H9 (cell line): ENCODE results near the gene PTPRQ. TPM values are rescaled to one million over a fixed set of nuclear protein-coding genes. Genes with fewer than 3 reads are reported as not detected.

ENCODE experiments used
- DNase-seq: peaks from one replicate; pipeline ENCODE4 v3.0.0-alpha.2; 2017
- H2AFZ ChIP-seq: one replicate; pipeline ENCODE4 v1.6.1; 2013; ENCODE audit warnings: mild to moderate bottlenecking, low read length, control low read depth, moderate library complexity
- H2AK5ac ChIP-seq: 2 replicates; pipeline ENCODE4 v1.6.1; 2013; ENCODE audit warnings: low read length, control low read depth, mixed read lengths; ENCODE audit not compliant: insufficient read length
- H2BK120ac ChIP-seq: one replicate; pipeline ENCODE4 v1.6.1; 2013; ENCODE audit warnings: low read depth, mild to moderate bottlenecking, low read length, control low read depth, inconsistent platforms; ENCODE audit not compliant: poor library complexity, severe bottlenecking
- H2BK12ac ChIP-seq: 2 replicates; pipeline ENCODE4 v1.6.1; 2013; ENCODE audit warnings: low read length, control low read depth, mixed read lengths, low read depth; ENCODE audit not compliant: insufficient read length
- H2BK15ac ChIP-seq: 2 replicates; pipeline ENCODE4 v1.6.1; 2013; ENCODE audit warnings: low read depth, low read length, control low read depth
- H2BK20ac ChIP-seq: one replicate; pipeline ENCODE4 v1.6.1; 2013; ENCODE audit warnings: low read depth, mild to moderate bottlenecking, low read length, control low read depth, inconsistent platforms; ENCODE audit not compliant: poor library complexity, severe bottlenecking
- H2BK5ac ChIP-seq: 2 replicates; pipeline ENCODE4 v1.6.1; 2013; ENCODE audit warnings: low read length, control low read depth, mixed read lengths; ENCODE audit not compliant: insufficient read length
- H3K14ac ChIP-seq: 2 replicates; pipeline ENCODE4 v1.6.1; 2013; ENCODE audit warnings: low read length, control low read depth; ENCODE audit not compliant: insufficient read depth
- H3K18ac ChIP-seq: 2 replicates; pipeline ENCODE4 v1.6.1; 2013; ENCODE audit warnings: low read depth, mild to moderate bottlenecking, mixed read lengths, low read length, control low read depth; ENCODE audit not compliant: insufficient read length
- H3K23ac ChIP-seq: 2 replicates; pipeline ENCODE4 v1.6.1; 2013; ENCODE audit warnings: low read length, control low read depth, mixed read lengths, low read depth; ENCODE audit not compliant: insufficient read length
- H3K23me2 ChIP-seq: 2 replicates; pipeline ENCODE4 v1.6.1; 2013; ENCODE audit warnings: low read depth, mild to moderate bottlenecking, mixed read lengths, low read length, control low read depth; ENCODE audit not compliant: insufficient read length, poor library complexity, severe bottlenecking
- H3K27ac ChIP-seq: 2 replicates; pipeline ENCODE4 v1.5.1; 2013; ENCODE audit warnings: low read length, control low read depth, mixed read lengths, low read depth; ENCODE audit not compliant: insufficient read length
- H3K27me3 ChIP-seq: 2 replicates; pipeline ENCODE4 v1.6.1; 2013; ENCODE audit warnings: low read length, control low read depth, inconsistent platforms; ENCODE audit not compliant: insufficient read depth
- H3K4ac ChIP-seq: 2 replicates; pipeline ENCODE4 v1.6.1; 2013; ENCODE audit warnings: low read depth, mild to moderate bottlenecking, control low read depth, inconsistent platforms, low read length, moderate library complexity
- H3K4me1 ChIP-seq: 2 replicates; pipeline ENCODE4 v1.6.1; 2013; ENCODE audit warnings: low read length, control low read depth, inconsistent platforms; ENCODE audit not compliant: insufficient read depth
- H3K4me2 ChIP-seq: 2 replicates; pipeline ENCODE4 v1.6.1; 2013; ENCODE audit warnings: low read length, control low read depth, mixed read lengths; ENCODE audit not compliant: insufficient read length, insufficient read depth
- H3K56ac ChIP-seq: 2 replicates; pipeline ENCODE4 v1.6.1; 2013; ENCODE audit warnings: low read depth, mild to moderate bottlenecking, mixed read lengths, low read length, control low read depth; ENCODE audit not compliant: insufficient read length
- H3K79me1 ChIP-seq: 2 replicates; pipeline ENCODE4 v1.6.1; 2013; ENCODE audit warnings: low read depth, mild to moderate bottlenecking, moderate library complexity, low read length, control low read depth, inconsistent platforms; ENCODE audit not compliant: insufficient read depth, poor library complexity, severe bottlenecking
- H3K79me2 ChIP-seq: 2 replicates; pipeline ENCODE4 v1.6.1; 2013; ENCODE audit warnings: low read length, control low read depth, inconsistent platforms; ENCODE audit not compliant: insufficient read depth
- H3K9ac ChIP-seq: 2 replicates; pipeline ENCODE4 v1.6.1; 2013; ENCODE audit warnings: low read length, control low read depth, mixed read lengths; ENCODE audit not compliant: insufficient read length; ENCODE audit errors: extremely low read depth
- H3K9me3 ChIP-seq: one replicate; pipeline ENCODE4 v1.6.1; 2013; ENCODE audit warnings: low read depth, low read length, inconsistent platforms; ENCODE audit not compliant: control insufficient read depth
- H3T11ph ChIP-seq: one replicate; pipeline ENCODE4 v1.6.1; 2013; ENCODE audit warnings: mild to moderate bottlenecking, low read length, control low read depth, inconsistent platforms
- H4K20me1 ChIP-seq: one replicate; pipeline ENCODE4 v1.6.1; 2013; ENCODE audit not compliant: control insufficient read depth, insufficient read length, insufficient read depth
- H4K5ac ChIP-seq: 2 replicates; pipeline ENCODE4 v1.6.1; 2013; ENCODE audit warnings: low read depth, mild to moderate bottlenecking, mixed read lengths, low read length, control low read depth; ENCODE audit not compliant: insufficient read length
- H4K8ac ChIP-seq: replicated peaks from 2 replicates; pipeline ENCODE4 v1.6.1; 2013; ENCODE audit warnings: low read length, control low read depth, mixed read lengths, low read depth; ENCODE audit not compliant: insufficient read length
- H4K91ac ChIP-seq: 2 replicates; pipeline ENCODE4 v1.6.1; 2013; ENCODE audit warnings: low read depth, mild to moderate bottlenecking, moderate library complexity, mixed read lengths, low read length, control low read depth; ENCODE audit not compliant: insufficient read length
- H3K27ac Mint-ChIP-seq, 3 experiments: 2 replicates in 2 of 3; 3 replicates in 1 of 3; pipeline ENCODE4 v1.8.0; 2020 to 2021; ENCODE audit warnings: mixed read lengths in 3 of 3, mild to moderate bottlenecking in 1 of 3, moderate library complexity in 1 of 3
- H3K27me3 Mint-ChIP-seq: 2 replicates; pipeline ENCODE4 v1.8.0; 2021; ENCODE audit warnings: low read depth, mild to moderate bottlenecking, moderate library complexity, mixed read lengths
- H3K36me3 Mint-ChIP-seq, 3 experiments: 2 replicates in 2 of 3; 3 replicates in 1 of 3; pipeline ENCODE4 v1.8.0; 2020 to 2021; ENCODE audit warnings: low read depth in 3 of 3, mixed read lengths in 3 of 3; ENCODE audit not compliant: insufficient read depth in 1 of 3
- H3K4me1 Mint-ChIP-seq, 2 experiments: 2 replicates each; pipeline ENCODE4 v1.8.0; 2020; ENCODE audit warnings: mixed read lengths in 2 of 2
- H3K4me3 Mint-ChIP-seq, 2 experiments: 2 replicates in 1 of 2; 3 replicates in 1 of 2; pipeline ENCODE4 v1.8.0; 2020 to 2021; ENCODE audit warnings: mild to moderate bottlenecking in 2 of 2, mixed read lengths in 2 of 2, moderate library complexity in 1 of 2
- H3K9me3 Mint-ChIP-seq, 2 experiments: 2 replicates in 1 of 2; 3 replicates in 1 of 2; pipeline ENCODE4 v1.8.0; 2020; ENCODE audit warnings: mild to moderate bottlenecking in 2 of 2, mixed read lengths in 2 of 2, moderate library complexity in 1 of 2
- CTCF ChIP-seq: fragments of 200-600 bp; sonication (generic); conservative IDR thresholded peaks from 3 replicates; pipeline ENCODE4 v1.8.0; 2021; ENCODE audit warnings: antibody characterized with exemption, mild to moderate bottlenecking
- WGBS: extraction: QIAGEN DNeasy Blood & Tissue Kit; methylation state at CpG from one replicate; pipeline ENCODE4 v1.1.7; 2013; ENCODE audit warnings: missing lambda C conversion rate, low lambda C conversion rate, mixed read lengths; ENCODE audit not compliant: insufficient read length; ENCODE audit errors: extremely low coverage; 5-methylcytosine and 5-hydroxymethylcytosine counted together
- total RNA-seq: library from RNA; stranded (reverse); gene quantifications from 2 replicates; pipeline ENCODE4 v1.2.1, GENCODE V29; 2021

PTPRQ gene
- total RNA-seq, 1 experiment from 2014 or later, result not detected

DNA sequence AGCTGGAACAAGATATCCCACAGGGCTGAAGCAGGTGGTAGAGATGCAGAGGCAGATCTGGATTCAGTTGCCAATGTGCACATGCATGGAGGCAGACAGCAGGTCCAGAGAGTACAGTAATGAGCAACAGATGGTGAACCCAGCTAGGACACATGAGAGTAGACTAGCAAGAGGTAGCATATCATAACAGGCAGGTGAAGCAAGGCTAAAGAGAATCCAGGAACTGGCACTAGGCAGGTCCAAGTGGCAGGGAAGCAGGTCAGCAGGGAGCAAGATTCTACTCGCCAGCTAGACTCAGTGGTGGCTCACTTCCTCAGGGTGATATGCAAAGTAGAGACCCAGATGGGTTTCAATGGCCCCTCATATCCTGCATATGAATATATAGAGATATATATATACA is 248.1 kb downstream of the PTPRQ start:
- Histone ChIP-seq H3K23ac (no peak overlapping the region), H3K18ac (no peak overlapping the region), H4K20me1 (no peaks in the 10 kb centered on the region), H4K8ac (no peak overlapping the region), H3K14ac (no peak overlapping the region), H4K5ac (no peak overlapping the region), H3T11ph (no peak overlapping the region), H3K4me2 (no peak overlapping the region), H3K27me3 (no peaks in the 10 kb centered on the region), H2AFZ (no peak overlapping the region), H2BK12ac (no peak overlapping the region), H2BK15ac (no peak overlapping the region), H4K91ac (no peak overlapping the region), H3K23me2 (no peaks in the 10 kb centered on the region), H3K79me1 (no peaks in the 10 kb centered on the region), H2BK120ac (no peak overlapping the region), H2BK20ac (no peak overlapping the region), H3K27ac (no peak overlapping the region), H3K4ac (no peak overlapping the region), H3K9me3 (no peaks in the 10 kb centered on the region), H3K9ac (no peak overlapping the region), H3K4me1 (no peaks in the 10 kb centered on the region), H2AK5ac (no peak overlapping the region), H2BK5ac (no peak overlapping the region), H3K56ac (no peak overlapping the region), H3K79me2 (no peaks in the 10 kb centered on the region)
- Mint-ChIP-seq H3K4me1 (peaks cover 0 to 2% of the 10 kb centered on the region in 2 experiments; a peak in 1 of 4 replicates), H3K9me3 (peaks cover 1 to 2% of the 10 kb centered on the region in 2 experiments; a peak in 1 of 5 replicates), H3K27ac (no peak overlapping the region), H3K36me3 (peaks cover 0 to 2% (median under 1%) of the 10 kb centered on the region in 3 experiments; a peak in 2 of 7 replicates), H3K4me3 (no peak overlapping the region), H3K27me3 (peaks cover under 1% of the 10 kb centered on the region; the same call in 1 of the 2 replicates)
- DNase-seq, result no peak
- no CpG with 5 or more reads among the region's 1 CpG for WGBS
- no peak for TF ChIP-seq CTCF
